ENCODE results near the gene POLR2F. TPM values are rescaled to one million over a fixed set of nuclear protein-coding genes. Genes with fewer than 3 reads are reported as not detected.

The POLR2F gene
- total RNA-seq, result 44.8 TPM

GRCh38 chr22:37953437-37954179 is at the start of gene POLR2F, which contains the start of gene C22orf23:
POLR2F (plus strand) TSS chr22:37953699; CDS start chr22:37953788, 89 bp downstream.
C22orf23 (minus strand) TSS chr22:37953601; CDS start chr22:37953149, 452 bp downstream.

GRCh38 chr22:37905534-37906363 is 47.8 kb upstream of the POLR2F start, which contains the start of gene MICALL1:
MICALL1 (plus strand) TSS chr22:37906297; CDS start chr22:37906423, 126 bp downstream.

GRCh38 chr22:37983860-37984791 is 30.6 kb downstream of the POLR2F start, which contains the start of gene SOX10:
SOX10 (minus strand) TSS chr22:37984555; CDS start chr22:37983784, 771 bp downstream.

Other genes starting within 250 kb of the POLR2F start
- gene GCAT, start 145.8 kb upstream of the POLR2F start, total RNA-seq, result 7.5 TPM
- not detected for gene GALR3, start 130.3 kb upstream of the POLR2F start, total RNA-seq
- 26.3 TPM for gene ANKRD54, start 109.4 kb upstream of the POLR2F start, total RNA-seq
- 599 TPM for gene EIF3L, start 104.3 kb upstream of the POLR2F start, total RNA-seq
- 38.8 TPM for gene MICALL1, start 47.4 kb upstream of the POLR2F start, total RNA-seq
- gene C22orf23, start 98 bp upstream of the POLR2F start, total RNA-seq, result 0.63 TPM
- 3.4 TPM for gene SOX10, start 30.9 kb downstream of the POLR2F start, total RNA-seq
- 34.4 TPM for gene PICK1, start 103.7 kb downstream of the POLR2F start, total RNA-seq
- 1.3 TPM for gene SLC16A8, start 130.5 kb downstream of the POLR2F start, total RNA-seq
- gene BAIAP2L2, start 157.0 kb downstream of the POLR2F start, total RNA-seq, result 0.31 TPM
- 43.5 TPM for gene PLA2G6, start 228.1 kb downstream of the POLR2F start, total RNA-seq
- 3.4 TPM for gene MAFF, start 248.3 kb downstream of the POLR2F start, total RNA-seq